Endothelial cell of umbilical vein (primary cell): ENCODE measurements around the gene CXCL9.

ENCODE experiments used
- EZH2 ChIP-seq: IDR thresholded peaks from 2 replicates; pipeline ENCODE4 v1.6.1; 2012; ENCODE audit warnings: borderline replicate concordance, low read depth, mild to moderate bottlenecking, moderate library complexity, low read length, inconsistent platforms; ENCODE audit not compliant: severe bottlenecking
- MYC ChIP-seq: IDR thresholded peaks from one replicate; pipeline ENCODE4 v1.6.1; 2011; ENCODE audit warnings: mild to moderate bottlenecking, low read depth, low read length
- POLR2A ChIP-seq: IDR thresholded peaks from 2 replicates; pipeline ENCODE4 v1.6.1; 2012; ENCODE audit warnings: low read depth, mild to moderate bottlenecking, control low read depth, low read length
- TF ChIP-seq, protein P1 (sequence below), 2 donors: IDR thresholded peaks; 1 replicate in 1 of 2; 2 replicates in 1 of 2; pipeline ENCODE4 v1.5.1; 2011; ENCODE audit warnings: low read length in 2 of 2, mild to moderate bottlenecking in 2 of 2, moderate library complexity in 2 of 2, control low read depth in 1 of 2, inconsistent platforms in 1 of 2, low read depth in 1 of 2; ENCODE audit not compliant: insufficient read depth in 1 of 2; ENCODE audit errors: extremely low read depth in 1 of 2

DNA sequence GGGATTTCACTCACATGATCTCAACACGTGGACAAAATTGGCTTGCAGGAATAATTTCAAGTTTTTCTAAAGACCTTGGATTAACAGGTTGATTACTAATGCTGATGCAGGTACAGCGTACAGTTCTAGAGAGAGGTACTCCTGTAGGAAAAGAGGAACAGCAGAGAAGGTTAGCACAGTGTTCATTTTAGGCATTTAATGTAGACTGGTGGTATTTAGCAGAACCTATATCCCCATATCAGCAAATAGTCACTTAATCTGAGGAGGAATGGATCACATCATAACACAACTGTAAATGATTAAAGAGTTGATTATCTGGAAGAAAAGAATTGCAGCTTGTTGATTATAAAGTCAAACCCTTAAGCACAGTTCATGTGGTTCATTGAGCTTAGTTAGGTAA is 15.4 kb upstream of the CXCL9 start:
- TF ChIP-seq, protein P1, sequence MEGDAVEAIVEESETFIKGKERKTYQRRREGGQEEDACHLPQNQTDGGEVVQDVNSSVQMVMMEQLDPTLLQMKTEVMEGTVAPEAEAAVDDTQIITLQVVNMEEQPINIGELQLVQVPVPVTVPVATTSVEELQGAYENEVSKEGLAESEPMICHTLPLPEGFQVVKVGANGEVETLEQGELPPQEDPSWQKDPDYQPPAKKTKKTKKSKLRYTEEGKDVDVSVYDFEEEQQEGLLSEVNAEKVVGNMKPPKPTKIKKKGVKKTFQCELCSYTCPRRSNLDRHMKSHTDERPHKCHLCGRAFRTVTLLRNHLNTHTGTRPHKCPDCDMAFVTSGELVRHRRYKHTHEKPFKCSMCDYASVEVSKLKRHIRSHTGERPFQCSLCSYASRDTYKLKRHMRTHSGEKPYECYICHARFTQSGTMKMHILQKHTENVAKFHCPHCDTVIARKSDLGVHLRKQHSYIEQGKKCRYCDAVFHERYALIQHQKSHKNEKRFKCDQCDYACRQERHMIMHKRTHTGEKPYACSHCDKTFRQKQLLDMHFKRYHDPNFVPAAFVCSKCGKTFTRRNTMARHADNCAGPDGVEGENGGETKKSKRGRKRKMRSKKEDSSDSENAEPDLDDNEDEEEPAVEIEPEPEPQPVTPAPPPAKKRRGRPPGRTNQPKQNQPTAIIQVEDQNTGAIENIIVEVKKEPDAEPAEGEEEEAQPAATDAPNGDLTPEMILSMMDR (IDR thresholded peaks at IDR 0.05; ENCODE audit: extremely low read depth in 1 of 2, insufficient read depth in 1 of 2, low read depth in 1 of 2, low read length in 2 of 2) = no peak
- no peak for TF ChIP-seq POLR2A
- TF ChIP-seq EZH2 = no peak
- no peak for TF ChIP-seq MYC
